H1 (cell line): Measurements from ENCODE around the gene ZNF773. TPM values are rescaled to one million over a fixed set of nuclear protein-coding genes. Genes with fewer than 3 reads are reported as not detected.

ENCODE experiments used
- CTCF ChIA-PET: fragments of 300-600 bp; sonication (Branson Sonifier 250); formaldehyde crosslinking; loops from one replicate; lab custom pipeline; 2021; ENCODE audit not compliant: partially characterized antibody; lab: Charles Lee
- POLR2A ChIA-PET: fragments of 300-600 bp; sonication (Branson Sonifier 250); formaldehyde crosslinking; loops from one replicate; lab custom pipeline; 2021; ENCODE audit warnings: inconsistent platforms; ENCODE audit not compliant: partially characterized antibody; lab: Charles Lee
- DNase-seq, 2 experiments: peaks; one replicate each; pipeline versions ENCODE4 v3.0.0 to v3.0.0-alpha.2; 2010 to 2022; ENCODE audit warnings: low spot score in 2 of 2, low read depth in 1 of 2, mixed read lengths in 1 of 2
- FAIRE-seq: peaks from 2 replicates; lab custom pipeline; 2011; peaks lifted over from hg19 to GRCh38; lab: Jason Lieb, UNC
- H2AFZ ChIP-seq: 2 replicates; pipeline ENCODE4 v1.8.1; 2012; ENCODE audit warnings: low read length, inconsistent platforms
- H2AK5ac ChIP-seq: 2 replicates; pipeline ENCODE4 v1.6.1; 2013; ENCODE audit warnings: low read depth, low read length
- H2BK120ac ChIP-seq: replicated peaks from 2 replicates; pipeline ENCODE3; 2013; ENCODE audit warnings: low read depth, low read length, inconsistent platforms
- H2BK12ac ChIP-seq: 2 replicates; pipeline ENCODE4 v1.6.1; 2013; ENCODE audit warnings: low read depth, low read length
- H2BK15ac ChIP-seq: 2 replicates; pipeline ENCODE4 v1.6.1; 2013; ENCODE audit warnings: low read length
- H2BK20ac ChIP-seq: 2 replicates; pipeline ENCODE4 v1.6.1; 2013; ENCODE audit warnings: low read length
- H2BK5ac ChIP-seq: 2 replicates; pipeline ENCODE4 v1.6.1; 2013; ENCODE audit warnings: low read depth, low read length
- H3K14ac ChIP-seq: 2 replicates; pipeline ENCODE4 v1.6.1; 2013; ENCODE audit warnings: inconsistent platforms; ENCODE audit not compliant: insufficient read length
- H3K18ac ChIP-seq: 2 replicates; pipeline ENCODE4 v1.6.1; 2013; ENCODE audit warnings: low read length; ENCODE audit errors: extremely low read depth
- H3K23ac ChIP-seq: 2 replicates; pipeline ENCODE4 v1.6.1; 2013; ENCODE audit warnings: inconsistent platforms; ENCODE audit not compliant: insufficient read length
- H3K23me2 ChIP-seq: 2 replicates; pipeline ENCODE4 v1.6.1; 2013; ENCODE audit warnings: low read depth, low read length
- H3K27ac ChIP-seq: 2 replicates; pipeline ENCODE4 v1.6.1; 2011; ENCODE audit warnings: low read depth, low read length, inconsistent platforms
- H3K27me3 ChIP-seq, 4 experiments: replicated peaks in 1 of 4; 1 replicate in 1 of 4; 2 replicates in 3 of 4; pipeline versions ENCODE4 v1.6.1 to v1.8.1; 2011 to 2013; ENCODE audit warnings: low read length in 3 of 4, mild to moderate bottlenecking in 3 of 4, inconsistent platforms in 2 of 4, mixed read lengths in 2 of 4, moderate library complexity in 1 of 4; ENCODE audit not compliant: control insufficient read depth in 3 of 4, insufficient read depth in 3 of 4; ENCODE audit errors: extremely low read depth in 1 of 4
- H3K36me3 ChIP-seq, 4 experiments: 2 replicates each; pipeline versions ENCODE4 v1.6.1 to v1.8.1; 2011 to 2013; ENCODE audit warnings: mild to moderate bottlenecking in 4 of 4, low read length in 3 of 4, moderate library complexity in 2 of 4, control low read depth in 1 of 4, inconsistent platforms in 1 of 4; ENCODE audit not compliant: insufficient read depth in 4 of 4, control insufficient read depth in 2 of 4
- H3K4ac ChIP-seq: replicated peaks from 2 replicates; pipeline ENCODE3; 2013; ENCODE audit warnings: low read length, low read depth, mixed read lengths, inconsistent platforms; ENCODE audit not compliant: insufficient read length
- H3K4me1 ChIP-seq, 4 experiments: replicated peaks in 1 of 4; 1 replicate in 1 of 4; 2 replicates in 3 of 4; pipeline versions ENCODE4 v1.6.1 to v1.8.1; 2011 to 2013; ENCODE audit warnings: low read length in 3 of 4, inconsistent platforms in 2 of 4, mixed read lengths in 1 of 4; ENCODE audit not compliant: insufficient read depth in 4 of 4, control insufficient read depth in 3 of 4
- H3K4me2 ChIP-seq, 2 experiments: 2 replicates each; pipeline versions ENCODE4 v1.6.1 to v1.8.1; 2011 to 2013; ENCODE audit warnings: low read depth in 2 of 2, low read length in 2 of 2, control low read depth in 1 of 2, inconsistent platforms in 1 of 2, mild to moderate bottlenecking in 1 of 2; ENCODE audit not compliant: insufficient read depth in 1 of 2
- H3K4me3 ChIP-seq, 4 experiments: fragments of 200-600, 300-600 bp in 1 of 4; sonication (generic), shearing (Covaris generic), sonication (Bioruptor Twin) in 1 of 4; 2 replicates each; pipeline versions ENCODE4 v1.5.1 to v1.8.1; 2011 to 2016; ENCODE audit warnings: low read length in 4 of 4, low read depth in 3 of 4, control low read depth in 2 of 4, inconsistent platforms in 2 of 4, mild to moderate bottlenecking in 2 of 4, mixed read lengths in 1 of 4, moderate library complexity in 1 of 4; ENCODE audit not compliant: insufficient read depth in 2 of 4; ENCODE audit errors: extremely low read depth in 1 of 4
- H3K56ac ChIP-seq: replicated peaks from 2 replicates; pipeline ENCODE3; 2013; ENCODE audit warnings: low read depth, mild to moderate bottlenecking, mixed read lengths, low read length, inconsistent platforms; ENCODE audit not compliant: insufficient read length
- H3K79me1 ChIP-seq: 2 replicates; pipeline ENCODE4 v1.6.1; 2013; ENCODE audit warnings: low read depth, low read length, control low read depth
- H3K79me2 ChIP-seq, 2 experiments: 2 replicates each; pipeline versions ENCODE4 v1.6.1 to v1.8.1; 2012 to 2013; ENCODE audit warnings: low read length in 2 of 2, mild to moderate bottlenecking in 2 of 2, inconsistent platforms in 1 of 2; ENCODE audit not compliant: insufficient read depth in 2 of 2, control insufficient read depth in 1 of 2
- H3K9ac ChIP-seq, 4 experiments: replicated peaks in 1 of 4; 1 replicate in 1 of 4; 2 replicates in 3 of 4; pipeline versions ENCODE4 v1.6.1 to v1.8.1; 2011 to 2013; ENCODE audit warnings: low read depth in 3 of 4, low read length in 3 of 4, control low read depth in 2 of 4, mild to moderate bottlenecking in 2 of 4, moderate library complexity in 2 of 4, inconsistent platforms in 1 of 4; ENCODE audit errors: extremely low read depth in 1 of 4
- H3K9me3 ChIP-seq, 2 experiments: 2 replicates each; pipeline versions ENCODE4 v1.6.1 to v1.8.1; 2012 to 2013; ENCODE audit warnings: mild to moderate bottlenecking in 2 of 2, moderate library complexity in 2 of 2, control low read depth in 1 of 2, inconsistent platforms in 1 of 2, low read depth in 1 of 2, low read length in 1 of 2, mixed read lengths in 1 of 2; ENCODE audit not compliant: insufficient read depth in 2 of 2
- H4K20me1 ChIP-seq, 2 experiments: replicated peaks in 1 of 2; 2 replicates each; pipeline versions ENCODE3 to v1.8.1; 2011 to 2013; ENCODE audit warnings: inconsistent platforms in 2 of 2, low read length in 2 of 2, mild to moderate bottlenecking in 1 of 2; ENCODE audit not compliant: insufficient read depth in 2 of 2, control insufficient read depth in 1 of 2
- H4K5ac ChIP-seq: 2 replicates; pipeline ENCODE4 v1.6.1; 2013; ENCODE audit warnings: low read length, low read depth, mixed read lengths, inconsistent platforms; ENCODE audit not compliant: insufficient read length
- H4K8ac ChIP-seq: 2 replicates; pipeline ENCODE4 v1.8.0; 2013; ENCODE audit warnings: mild to moderate bottlenecking, moderate library complexity, low read length, inconsistent platforms; ENCODE audit not compliant: insufficient read depth; ENCODE audit errors: extremely low read depth
- H4K91ac ChIP-seq: replicated peaks from 2 replicates; pipeline ENCODE3; 2013; ENCODE audit warnings: low read length, mixed read lengths, inconsistent platforms; ENCODE audit not compliant: insufficient read length
- ATF2 ChIP-seq: IDR thresholded peaks from 2 replicates; pipeline ENCODE4 v1.6.1; 2012; ENCODE audit warnings: low read length, inconsistent platforms
- HDAC2 ChIP-seq, 2 experiments: fragments of 300-600 bp in 1 of 2; sonication (generic) in 1 of 2; IDR thresholded peaks; 2 replicates each; pipeline ENCODE4 v1.6.1; 2011 to 2012; ENCODE audit warnings: low read depth in 2 of 2, low read length in 2 of 2, mild to moderate bottlenecking in 2 of 2, moderate library complexity in 2 of 2, borderline replicate concordance in 1 of 2, inconsistent platforms in 1 of 2
- HDAC6 ChIP-seq: IDR thresholded peaks from one replicate; pipeline ENCODE4 v1.7.1; 2012; ENCODE audit warnings: low read depth, mild to moderate bottlenecking, inconsistent platforms, low read length, moderate library complexity
- JUND ChIP-seq: IDR thresholded peaks from 2 replicates; pipeline ENCODE4 v1.6.1; 2011; ENCODE audit warnings: mild to moderate bottlenecking, improper control_type of control experiment, low read length
- MAFK ChIP-seq: IDR thresholded peaks from 2 replicates; pipeline ENCODE4 v1.6.1; 2012; ENCODE audit warnings: low read depth, mild to moderate bottlenecking, improper control_type of control experiment, low read length
- RBBP5 ChIP-seq: IDR thresholded peaks from 2 replicates; pipeline ENCODE4 v1.7.1; 2012; ENCODE audit warnings: low read depth, mild to moderate bottlenecking, inconsistent platforms, low read length, moderate library complexity, borderline replicate concordance
- RNF2 ChIP-seq: fragments of 200-900, 300-1000 bp; sonication (generic); IDR thresholded peaks from 2 replicates; pipeline ENCODE4 v1.7.1; 2016; ENCODE audit warnings: borderline replicate concordance, low read depth, mild to moderate bottlenecking, antibody characterized with exemption, low read length; ENCODE audit not compliant: poor library complexity, severe bottlenecking; ENCODE audit errors: missing control alignments
- SIX5 ChIP-seq: IDR thresholded peaks from 2 replicates; pipeline ENCODE4 v1.6.1; 2011; ENCODE audit warnings: mild to moderate bottlenecking, low read depth, low read length
- SP1 ChIP-seq: IDR thresholded peaks from 2 replicates; pipeline ENCODE4 v1.6.1; 2011; ENCODE audit warnings: low read depth, low read length
- SRF ChIP-seq: IDR thresholded peaks from 2 replicates; pipeline ENCODE4 v1.6.1; 2011; ENCODE audit warnings: mild to moderate bottlenecking, low read depth, low read length, moderate library complexity
- TAF1 ChIP-seq: IDR thresholded peaks from 2 replicates; pipeline ENCODE4 v1.6.1; 2011; ENCODE audit warnings: mild to moderate bottlenecking, low read depth, low read length
- TEAD4 ChIP-seq: IDR thresholded peaks from 2 replicates; pipeline ENCODE4 v1.6.1; 2012; ENCODE audit warnings: low read depth, low read length, inconsistent platforms, mixed read lengths
- WGBS, 2 experiments: shearing (Covaris generic) in 1 of 2; methylation state at CpG; one replicate each; pipeline versions ENCODE4 v1.1.6 to v1.1.7; 2013 to 2015; ENCODE audit warnings: low lambda C conversion rate in 2 of 2, mixed read lengths in 2 of 2, inconsistent platforms in 1 of 2, low coverage in 1 of 2, missing lambda C conversion rate in 1 of 2; ENCODE audit not compliant: insufficient replicate concordance in 2 of 2, insufficient coverage in 1 of 2, insufficient read length in 1 of 2; ENCODE audit errors: extremely low coverage in 1 of 2, missing lambda C conversion rate in 1 of 2; 5-methylcytosine and 5-hydroxymethylcytosine counted together
- polyA plus RNA-seq, 7 experiments: library from polyadenylated mRNA; depleted of rRNA in 3 of 7; stranded (reverse) in 5 of 7; unstranded in 2 of 7; fragments of >200 nt in 5 of 7; fragments of 200-250 nt in 2 of 7; gene quantifications; 1 replicate in 5 of 7; 2 replicates in 1 of 7; 4 replicates in 1 of 7; pipeline versions ENCODE4 v1.2.1 to v1.2.3, GENCODE V29; 2011 to 2013; ENCODE audit warnings: missing spikeins in 2 of 7, mixed read lengths in 2 of 7
- total RNA-seq: library from RNA; stranded (reverse); fragmentation: NEBNext Ultra II Directional; extraction: Animal tissue kit (Norgen Biotek cat#: 25700); gene quantifications from 2 replicates; pipeline ENCODE4 v1.2.1, GENCODE V29; 2021

ZNF773 gene
- total and polyA plus RNA-seq, 2 of the 8 experiments (the other 6 are each of a cell fraction or from before 2014, with no cell fraction given): 4.2 to 8.3 TPM

- Histone ChIP-seq H3K79me2 (peaks cover 3 to 23% of the 10 kb centered on the region in 2 experiments; a peak in 2 of 4 replicates), H2AK5ac (no peak overlapping the region), H3K9me3 (peaks cover 53 to 62% of the 10 kb centered on the region in 2 experiments), H2BK20ac (no peak overlapping the region), H3K14ac (no peak overlapping the region), H3K79me1 (peaks cover 8% of the 10 kb centered on the region; the same call in 1 of the 2 replicates), H3K18ac (no peak overlapping the region), H2BK15ac (no peak overlapping the region), H4K20me1 (no peaks in the 10 kb centered on the region), H3K9ac (no peak overlapping the region), H2BK120ac (no peak overlapping the region), H2BK12ac (no peak overlapping the region), H4K91ac (no peak overlapping the region), H3K36me3 (peaks cover 13 to 57% (median 38%) of the 10 kb centered on the region in 4 experiments), H4K8ac (no peak overlapping the region), H3K23ac (no peak overlapping the region), H3K4me2 (no peak overlapping the region), H3K4me1 (no peaks in the 10 kb centered on the region), H3K4me3 (no peak overlapping the region), H2AFZ (no peak overlapping the region), H2BK5ac (no peak overlapping the region), H3K4ac (no peak overlapping the region), H4K5ac (no peak overlapping the region), H3K27ac (no peak overlapping the region), H3K23me2 (peaks cover 4% of the 10 kb centered on the region), H3K27me3 (peaks cover 0 to 1% (median 0%) of the 10 kb centered on the region in 4 experiments; a peak in 1 of 7 replicates), H3K56ac (no peak overlapping the region)
- ChIA-PET POLR2A (no interaction called here), CTCF (no interaction called here)
- DNase-seq (no peak), FAIRE-seq (no peak)
- WGBS, 2 experiments: 93% methylated on average over 4 of the region's 4 CpGs; no CpG with 5 or more reads in 1 of the 2 experiments
- TF ChIP-seq ATF2: no peak
- TF ChIP-seq SIX5: no peak
- no peak for TF ChIP-seq TAF1
- no peak for TF ChIP-seq HDAC2 (IDR thresholded peaks at IDR 0.05; ENCODE audit: borderline replicate concordance in 1 of 2, low read depth in 2 of 2, low read length in 2 of 2)
- no peak for TF ChIP-seq RBBP5
- no peak for TF ChIP-seq TEAD4
- TF ChIP-seq SRF: no peak
- no peak for TF ChIP-seq HDAC6
- no peak for TF ChIP-seq SP1
- TF ChIP-seq JUND: no peak
- TF ChIP-seq MAFK: no peak
- no peak for TF ChIP-seq RNF2
Observed at GRCh38 chr19:57473646-57474045, 26.1 kb upstream of the ZNF773 start.
